ENCODE results near the gene MOCS1. TPM values are rescaled to one million over a fixed set of nuclear protein-coding genes. Genes with fewer than 3 reads are reported as not detected.
"Not testable (repeated sequence)": the region's sequence is repeated elsewhere in the genome, so short reads cannot be mapped to it uniquely, and the experiment has no call there.

MOCS1 gene
- total RNA-seq, 1 donor from 2014 or later: 11.3 TPM

DNA sequence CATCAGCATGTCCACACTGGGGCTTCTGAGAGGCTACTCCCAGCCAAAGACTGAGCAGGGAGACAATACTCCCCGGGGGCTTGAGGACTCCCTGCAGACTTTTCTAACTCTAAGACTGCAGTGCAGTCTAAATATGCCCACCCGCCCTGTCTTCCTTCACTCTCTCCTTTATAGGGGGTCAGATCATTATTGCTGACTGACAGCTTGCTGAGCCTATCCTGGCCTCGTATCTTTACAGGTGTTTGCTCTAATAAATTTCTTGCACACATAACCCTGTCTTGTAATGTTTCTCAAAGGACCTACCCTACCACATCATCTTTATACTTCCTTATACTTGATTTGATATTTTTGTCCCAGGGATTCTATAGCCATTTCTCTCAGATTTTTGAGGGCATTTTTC lies 39.4 kb upstream of the MOCS1 start:
- TF ChIP-seq EZH2 (IDR thresholded peaks at IDR 0.05) (no peak), EZH2phosphoT487 (IDR thresholded peaks at IDR 0.05) (no peak)
- TF ChIP-seq, protein P1, sequence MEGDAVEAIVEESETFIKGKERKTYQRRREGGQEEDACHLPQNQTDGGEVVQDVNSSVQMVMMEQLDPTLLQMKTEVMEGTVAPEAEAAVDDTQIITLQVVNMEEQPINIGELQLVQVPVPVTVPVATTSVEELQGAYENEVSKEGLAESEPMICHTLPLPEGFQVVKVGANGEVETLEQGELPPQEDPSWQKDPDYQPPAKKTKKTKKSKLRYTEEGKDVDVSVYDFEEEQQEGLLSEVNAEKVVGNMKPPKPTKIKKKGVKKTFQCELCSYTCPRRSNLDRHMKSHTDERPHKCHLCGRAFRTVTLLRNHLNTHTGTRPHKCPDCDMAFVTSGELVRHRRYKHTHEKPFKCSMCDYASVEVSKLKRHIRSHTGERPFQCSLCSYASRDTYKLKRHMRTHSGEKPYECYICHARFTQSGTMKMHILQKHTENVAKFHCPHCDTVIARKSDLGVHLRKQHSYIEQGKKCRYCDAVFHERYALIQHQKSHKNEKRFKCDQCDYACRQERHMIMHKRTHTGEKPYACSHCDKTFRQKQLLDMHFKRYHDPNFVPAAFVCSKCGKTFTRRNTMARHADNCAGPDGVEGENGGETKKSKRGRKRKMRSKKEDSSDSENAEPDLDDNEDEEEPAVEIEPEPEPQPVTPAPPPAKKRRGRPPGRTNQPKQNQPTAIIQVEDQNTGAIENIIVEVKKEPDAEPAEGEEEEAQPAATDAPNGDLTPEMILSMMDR (IDR thresholded peaks at IDR 0.05): no peak
- H3K27ac ChIP-seq: no peak overlapping the region
- Mint-ChIP-seq H3K27me3 (ENCODE audit: insufficient read depth, low read depth) (peaks cover 4% of the 10 kb centered on the region), H3K36me3 (no peaks in the 10 kb centered on the region), H3K4me1 (no peaks in the 10 kb centered on the region), H3K27ac (no peak overlapping the region), H3K4me3 (no peak overlapping the region), H3K9me3 (no peaks in the 10 kb centered on the region)
- no peaks in the 10 kb centered on the region for H3K4me1 ChIP-seq
- DNase-seq (ENCODE audit: low spot score): no peak
- no peaks in the 10 kb centered on the region for H4K20me1 ChIP-seq (ENCODE audit: low read depth)
- no peaks in the 10 kb centered on the region for H3K9me3 ChIP-seq (ENCODE audit: low read depth)
- H2AFZ ChIP-seq (replicated peaks): no peak overlapping the region
- H3K9ac ChIP-seq: no peak overlapping the region
- H3F3A ChIP-seq (ENCODE audit: low read depth): no peaks in the 10 kb centered on the region
- H3K27me3 ChIP-seq: no peaks in the 10 kb centered on the region
- no peaks in the 10 kb centered on the region for H3K36me3 ChIP-seq
- H3K4me2 ChIP-seq: no peak overlapping the region
- no peaks in the 10 kb centered on the region for H3K79me2 ChIP-seq (ENCODE audit: low read depth)
- H3K4me3 ChIP-seq: no peak overlapping the region

- H3K27ac ChIP-seq; H2AFZ ChIP-seq (replicated peaks); H3K4me3 ChIP-seq; H3K36me3 Mint-ChIP-seq; H3K9ac ChIP-seq; DNase-seq (ENCODE audit: low spot score); H3K27me3 Mint-ChIP-seq (ENCODE audit: insufficient read depth, low read depth); H3K9me3 ChIP-seq (ENCODE audit: low read depth); H3K4me1 Mint-ChIP-seq; H3K27me3 ChIP-seq; H3K9me3 Mint-ChIP-seq; H3F3A ChIP-seq (ENCODE audit: low read depth); H3K4me1 ChIP-seq; H3K27ac Mint-ChIP-seq; H3K4me2 ChIP-seq; H4K20me1 ChIP-seq (ENCODE audit: low read depth); H3K4me3 Mint-ChIP-seq; H3K36me3 ChIP-seq; H3K79me2 ChIP-seq (ENCODE audit: low read depth): not testable (repeated sequence)
These were observed 38.5 kb upstream of the MOCS1 start for GRCh38 chr6:39972717-39973116.

DNA sequence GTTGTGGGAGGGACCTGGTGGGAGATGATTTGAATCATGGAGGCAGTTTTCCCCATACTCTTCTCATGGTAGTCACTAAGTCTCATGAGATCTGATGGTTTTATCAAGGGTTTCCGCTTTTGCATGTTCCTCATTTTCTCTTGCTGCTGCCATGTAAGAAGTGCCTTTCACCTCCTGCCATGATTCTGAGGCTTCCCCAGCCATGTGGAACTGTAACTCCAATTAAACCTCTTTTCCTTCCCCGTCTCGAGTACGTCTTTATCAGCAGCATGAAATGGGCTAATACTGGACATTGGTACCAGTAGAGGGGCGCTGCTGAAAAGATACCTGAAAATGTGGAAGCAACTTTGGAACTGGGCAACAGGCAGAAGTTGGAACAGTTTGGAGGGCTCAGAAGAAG lies 36.9 kb upstream of the MOCS1 start:
- H3K4me3 ChIP-seq; H3K79me2 ChIP-seq (ENCODE audit: low read depth); H3K4me3 Mint-ChIP-seq; H3K4me2 ChIP-seq; H3K4me1 ChIP-seq; H3K27me3 Mint-ChIP-seq (ENCODE audit: insufficient read depth, low read depth); H3K36me3 Mint-ChIP-seq; H3K4me1 Mint-ChIP-seq; H3F3A ChIP-seq (ENCODE audit: low read depth); H2AFZ ChIP-seq (replicated peaks); H3K36me3 ChIP-seq; H3K9me3 ChIP-seq (ENCODE audit: low read depth); H3K27me3 ChIP-seq; H3K27ac ChIP-seq; H3K27ac Mint-ChIP-seq; H3K9me3 Mint-ChIP-seq; H4K20me1 ChIP-seq (ENCODE audit: low read depth); DNase-seq (ENCODE audit: low spot score); H3K9ac ChIP-seq: not testable (repeated sequence)

DNA sequence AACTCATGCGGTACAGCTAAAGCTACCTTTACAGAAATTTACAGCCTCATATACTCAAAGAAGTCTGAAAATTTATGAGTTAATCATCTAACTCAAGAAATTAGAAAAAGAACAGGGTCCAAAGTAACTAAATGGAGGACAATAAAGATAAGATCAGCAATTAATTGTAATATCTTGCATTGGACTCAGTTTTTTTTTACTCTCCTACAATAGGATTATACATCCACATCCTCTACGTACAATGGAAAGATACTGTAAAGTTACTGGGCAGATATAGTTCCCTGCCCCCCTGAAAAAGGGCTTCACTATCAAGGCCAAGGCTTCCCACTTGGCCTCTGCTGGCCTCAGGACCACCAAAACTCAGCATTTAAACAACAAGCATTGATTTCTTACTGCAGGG lies 31.5 kb upstream of the MOCS1 start:
- H3K79me2 ChIP-seq (ENCODE audit: low read depth): no peaks in the 10 kb centered on the region
- no peaks in the 10 kb centered on the region for H3K9me3 ChIP-seq (ENCODE audit: low read depth)
- H3K4me2 ChIP-seq: no peak overlapping the region
- H3K9ac ChIP-seq: no peak overlapping the region
- Mint-ChIP-seq H3K27me3 (ENCODE audit: insufficient read depth, low read depth) (no peaks in the 10 kb centered on the region), H3K36me3 (no peaks in the 10 kb centered on the region), H3K4me3 (no peak overlapping the region), H3K4me1 (no peaks in the 10 kb centered on the region), H3K27ac (no peak overlapping the region), H3K9me3 (no peaks in the 10 kb centered on the region)
- no peaks in the 10 kb centered on the region for H4K20me1 ChIP-seq (ENCODE audit: low read depth)
- H3K27me3 ChIP-seq: no peaks in the 10 kb centered on the region
- no peak overlapping the region for H3K4me3 ChIP-seq
- H3K4me1 ChIP-seq: no peaks in the 10 kb centered on the region
- H2AFZ ChIP-seq (replicated peaks): no peak overlapping the region
- H3K36me3 ChIP-seq: no peaks in the 10 kb centered on the region
- H3K27ac ChIP-seq: no peak overlapping the region
- DNase-seq (ENCODE audit: low spot score): no peak
- TF ChIP-seq, protein P1 (IDR thresholded peaks at IDR 0.05): no peak
- TF ChIP-seq EZH2 (IDR thresholded peaks at IDR 0.05): no peak
- no peak for TF ChIP-seq EZH2phosphoT487 (IDR thresholded peaks at IDR 0.05)
- no peaks in the 10 kb centered on the region for H3F3A ChIP-seq (ENCODE audit: low read depth)
